ENCODE results near the gene RAD1.

Gene RAD1

GRCh38 chr5:34869256-34869655 lies 46.0 kb downstream of the RAD1 start:
- DNase-seq (ENCODE audit: low read depth) = no peak
- H3K4me3 ChIP-seq (ENCODE audit: low read depth, low read length) = no peak overlapping the region
- no peak for TF ChIP-seq CTCF (IDR thresholded peaks at IDR 0.05; ENCODE audit: control insufficient read depth, extremely low read depth, insufficient read depth)

- TF ChIP-seq CTCF (IDR thresholded peaks at IDR 0.05; ENCODE audit: control insufficient read depth, extremely low read depth, insufficient read depth) = no peak
- DNase-seq (ENCODE audit: low read depth) = no peak
- no peak overlapping the region for H3K4me3 ChIP-seq (ENCODE audit: low read depth, low read length)
These were observed 46.5 kb downstream of the RAD1 start for GRCh38 chr5:34868791-34869190.

GRCh38 chr5:34867660-34868059 lies 47.6 kb downstream of the RAD1 start:
- H3K4me3 ChIP-seq (ENCODE audit: low read depth, low read length) = no peak overlapping the region
- no peak for TF ChIP-seq CTCF (IDR thresholded peaks at IDR 0.05; ENCODE audit: control insufficient read depth, extremely low read depth, insufficient read depth)
- DNase-seq (ENCODE audit: low read depth) = no peak

GRCh38 chr5:34866989-34867471 lies 48.3 kb downstream of the RAD1 start:
- H3K4me3 ChIP-seq (ENCODE audit: low read depth, low read length) = no peak overlapping the region
- DNase-seq (ENCODE audit: low read depth) = no peak
- TF ChIP-seq CTCF (IDR thresholded peaks at IDR 0.05; ENCODE audit: control insufficient read depth, extremely low read depth, insufficient read depth) = no peak

GRCh38 chr5:34865091-34865490 lies 50.2 kb downstream of the RAD1 start:
- no peak for DNase-seq (ENCODE audit: low read depth)
- no peak for TF ChIP-seq CTCF (IDR thresholded peaks at IDR 0.05; ENCODE audit: control insufficient read depth, extremely low read depth, insufficient read depth)
- no peak overlapping the region for H3K4me3 ChIP-seq (ENCODE audit: low read depth, low read length)

GRCh38 chr5:34863946-34864345 lies 51.4 kb downstream of the RAD1 start:
- no peak overlapping the region for H3K4me3 ChIP-seq (ENCODE audit: low read depth, low read length)
- DNase-seq (ENCODE audit: low read depth) = no peak
- no peak for TF ChIP-seq CTCF (IDR thresholded peaks at IDR 0.05; ENCODE audit: control insufficient read depth, extremely low read depth, insufficient read depth)

GRCh38 chr5:34859253-34859652 lies 56.1 kb downstream of the RAD1 start:
- H3K4me3 ChIP-seq (ENCODE audit: low read depth, low read length) = no peak overlapping the region
- no peak for TF ChIP-seq CTCF (IDR thresholded peaks at IDR 0.05; ENCODE audit: control insufficient read depth, extremely low read depth, insufficient read depth)
- DNase-seq (ENCODE audit: low read depth) = no peak
